ENCODE results near the gene PILRA. TPM values are rescaled to one million over a fixed set of nuclear protein-coding genes. Genes with fewer than 3 reads are reported as not detected.
A peak's percentile ranks its signal among the peaks of the same experiment; 100 is the strongest.

Gene PILRA
- polyA plus RNA-seq, 1 donor from 2014 or later, result 2.3 TPM

GRCh38 chr7:100427762-100428198, 54.5 kb downstream of the PILRA start:
- peak overlapping the region; percentile 99 to 100 (median 100) for H3K27ac Mint-ChIP-seq
- no peaks in the 10 kb centered on the region for H3K9me3 Mint-ChIP-seq
- no peaks in the 10 kb centered on the region for H3K36me3 Mint-ChIP-seq
- H3K4me3 Mint-ChIP-seq, result peak overlapping the region; percentile 85 to 100 (median 98)
- H3K27me3 Mint-ChIP-seq, result peaks cover 6% of the 10 kb centered on the region
- H3K4me1 Mint-ChIP-seq, result peaks cover 6 to 17% (median 13%) of the 10 kb centered on the region in 3 donors

GRCh38 chr7:100428199-100428966, 55.1 kb downstream of the PILRA start, which contains the start of gene ZCWPW1:
Gene ZCWPW1, minus strand, starts transcription at chr7:100428703. Its CDS starts 8,054 bp downstream, at chr7:100420649.
- H3K4me3 Mint-ChIP-seq, result peak within 1 kb of the TSS; percentile 85 to 100 (median 98)
- H3K36me3 Mint-ChIP-seq, result peaks cover 1% of the 10 kb centered on the region
- H3K27ac Mint-ChIP-seq, result peak within 1 kb of the TSS; percentile 99 to 100 (median 100)
- peaks cover 6 to 17% (median 13%) of the 10 kb centered on the region in 3 donors for H3K4me1 Mint-ChIP-seq
- peaks cover 6% of the 10 kb centered on the region for H3K27me3 Mint-ChIP-seq
- no peaks in the 10 kb centered on the region for H3K9me3 Mint-ChIP-seq

- Mint-ChIP-seq H3K27me3 (peaks cover 6% of the 10 kb centered on the region), H3K4me3 (peak overlapping the region; percentile 85 to 100 (median 98)), H3K27ac (peak overlapping the region; percentile 99 to 100 (median 100)), H3K36me3 (peaks cover 3% of the 10 kb centered on the region), H3K4me1 (peaks cover 6 to 23% (median 19%) of the 10 kb centered on the region in 3 donors), H3K9me3 (no peaks in the 10 kb centered on the region)
These were observed 55.8 kb downstream of the PILRA start for GRCh38 chr7:100428967-100429636.

GRCh38 chr7:100429637-100430492, 56.6 kb downstream of the PILRA start, which contains the start of gene MEPCE:
Gene MEPCE, plus strand, starts transcription at chr7:100429831. Its CDS starts 188 bp downstream, at chr7:100430019.
- peak within 1 kb of the TSS; percentile 99 to 100 (median 100) for H3K27ac Mint-ChIP-seq
- H3K4me1 Mint-ChIP-seq, result peaks cover 11 to 30% (median 25%) of the 10 kb centered on the region in 3 donors
- H3K4me3 Mint-ChIP-seq, result peak within 1 kb of the TSS; percentile 85 to 100 (median 98)
- H3K27me3 Mint-ChIP-seq, result peaks cover 6% of the 10 kb centered on the region
- H3K9me3 Mint-ChIP-seq, result no peaks in the 10 kb centered on the region
- H3K36me3 Mint-ChIP-seq, result peaks cover 3% of the 10 kb centered on the region

- H3K4me1 Mint-ChIP-seq, result peaks cover 18 to 35% (median 29%) of the 10 kb centered on the region in 3 donors
- H3K27me3 Mint-ChIP-seq, result peaks cover 6% of the 10 kb centered on the region
- peak overlapping the region; percentile 84 to 98 (median 89) for H3K4me3 Mint-ChIP-seq
- H3K27ac Mint-ChIP-seq, result peak overlapping the region; percentile 95 to 100 (median 99)
- H3K36me3 Mint-ChIP-seq, result peaks cover 3% of the 10 kb centered on the region
- no peaks in the 10 kb centered on the region for H3K9me3 Mint-ChIP-seq
These were observed 57.4 kb downstream of the PILRA start for GRCh38 chr7:100430493-100431285.

DNA sequence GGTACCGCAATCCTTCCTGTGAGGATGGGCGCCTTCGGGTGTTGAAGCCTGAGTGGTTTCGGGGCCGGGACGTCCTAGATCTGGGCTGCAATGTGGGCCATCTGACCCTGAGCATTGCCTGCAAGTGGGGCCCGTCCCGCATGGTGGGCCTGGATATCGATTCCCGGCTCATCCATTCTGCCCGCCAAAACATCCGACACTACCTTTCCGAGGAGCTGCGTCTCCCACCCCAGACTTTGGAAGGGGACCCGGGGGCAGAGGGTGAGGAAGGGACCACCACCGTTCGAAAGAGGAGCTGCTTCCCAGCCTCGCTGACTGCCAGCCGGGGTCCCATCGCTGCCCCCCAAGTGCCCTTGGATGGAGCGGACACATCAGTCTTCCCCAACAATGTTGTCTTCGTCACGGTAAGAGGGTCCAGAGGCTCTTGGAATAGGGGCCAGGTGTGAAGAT, 58.0 kb downstream of the PILRA start:
- peaks cover 3% of the 10 kb centered on the region for H3K36me3 Mint-ChIP-seq
- peaks cover 18 to 35% (median 30%) of the 10 kb centered on the region in 3 donors for H3K4me1 Mint-ChIP-seq
- peak overlapping the region; percentile 59 to 99 (median 87) for H3K27ac Mint-ChIP-seq
- H3K27me3 Mint-ChIP-seq, result peaks cover 6% of the 10 kb centered on the region
- H3K4me3 Mint-ChIP-seq, result peak overlapping the region in 3 of 4 donors; percentile 32 to 93 (median 85)
- no peaks in the 10 kb centered on the region for H3K9me3 Mint-ChIP-seq

- Mint-ChIP-seq H3K36me3 (peaks cover 3% of the 10 kb centered on the region), H3K27ac (peak overlapping the region; percentile 59 to 99 (median 87)), H3K4me3 (peak overlapping the region; percentile 27 to 85 (median 38)), H3K4me1 (peaks cover 18 to 35% (median 32%) of the 10 kb centered on the region in 3 donors), H3K27me3 (peaks cover 6% of the 10 kb centered on the region), H3K9me3 (no peaks in the 10 kb centered on the region)
These were observed 58.8 kb downstream of the PILRA start for GRCh38 chr7:100432053-100432452.

DNA sequence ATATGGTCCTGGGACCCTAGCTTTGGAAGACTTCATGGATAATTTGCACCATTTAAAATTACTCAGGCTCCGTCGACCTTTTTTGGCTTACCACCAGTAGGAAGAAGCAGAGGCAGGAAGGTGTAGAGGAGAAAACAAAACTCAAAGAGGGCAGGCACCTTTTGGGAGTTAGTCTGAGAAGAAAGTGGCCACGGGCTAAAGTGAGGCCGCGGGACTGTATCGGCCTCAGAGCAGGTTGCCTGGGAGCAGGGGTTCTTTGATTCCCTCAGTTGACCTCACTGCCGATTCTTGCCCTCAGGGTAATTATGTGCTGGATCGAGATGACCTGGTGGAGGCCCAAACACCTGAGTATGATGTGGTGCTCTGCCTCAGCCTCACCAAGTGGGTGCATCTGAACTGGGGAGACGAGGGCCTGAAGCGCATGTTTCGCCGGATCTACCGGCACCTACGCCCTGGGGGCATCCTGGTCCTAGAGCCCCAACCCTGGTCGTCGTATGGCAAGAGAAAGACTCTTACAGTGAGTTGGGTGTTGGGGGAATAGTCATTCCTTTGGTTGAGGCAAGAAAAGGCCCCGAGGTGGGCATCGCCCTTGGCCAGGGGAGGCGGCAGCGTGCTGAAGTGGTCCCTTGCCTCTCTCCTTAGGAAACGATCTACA, 59.5 kb downstream of the PILRA start:
- Mint-ChIP-seq H3K36me3 (peaks cover 3% of the 10 kb centered on the region), H3K27ac (peak overlapping the region in 2 of 3 donors; percentile 87 to 99), H3K27me3 (peaks cover 6% of the 10 kb centered on the region), H3K4me3 (peak overlapping the region; percentile 32 to 85 (median 56)), H3K4me1 (peaks cover 18 to 35% (median 32%) of the 10 kb centered on the region in 3 donors), H3K9me3 (no peaks in the 10 kb centered on the region)

DNA sequence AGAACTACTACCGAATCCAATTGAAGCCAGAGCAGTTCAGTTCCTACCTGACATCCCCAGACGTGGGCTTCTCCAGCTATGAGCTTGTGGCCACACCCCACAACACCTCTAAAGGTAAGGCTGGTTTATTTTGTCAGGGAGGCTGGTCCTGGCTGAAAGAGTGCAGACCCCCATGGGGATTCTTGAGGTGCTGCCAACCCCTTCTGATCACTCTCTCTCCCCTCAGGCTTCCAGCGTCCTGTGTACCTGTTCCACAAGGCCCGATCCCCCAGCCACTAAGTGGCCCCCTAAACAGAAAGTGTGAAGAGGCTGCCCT, 59.9 kb downstream of the PILRA start:
- peak overlapping the region; percentile 81 to 99 (median 90) for H3K27ac Mint-ChIP-seq
- peaks cover 18 to 35% (median 30%) of the 10 kb centered on the region in 3 donors for H3K4me1 Mint-ChIP-seq
- H3K4me3 Mint-ChIP-seq, result peak overlapping the region in 2 of 4 donors; percentile 33 to 85
- H3K9me3 Mint-ChIP-seq, result no peaks in the 10 kb centered on the region
- H3K36me3 Mint-ChIP-seq, result peaks cover 3% of the 10 kb centered on the region
- peaks cover 4% of the 10 kb centered on the region for H3K27me3 Mint-ChIP-seq

DNA sequence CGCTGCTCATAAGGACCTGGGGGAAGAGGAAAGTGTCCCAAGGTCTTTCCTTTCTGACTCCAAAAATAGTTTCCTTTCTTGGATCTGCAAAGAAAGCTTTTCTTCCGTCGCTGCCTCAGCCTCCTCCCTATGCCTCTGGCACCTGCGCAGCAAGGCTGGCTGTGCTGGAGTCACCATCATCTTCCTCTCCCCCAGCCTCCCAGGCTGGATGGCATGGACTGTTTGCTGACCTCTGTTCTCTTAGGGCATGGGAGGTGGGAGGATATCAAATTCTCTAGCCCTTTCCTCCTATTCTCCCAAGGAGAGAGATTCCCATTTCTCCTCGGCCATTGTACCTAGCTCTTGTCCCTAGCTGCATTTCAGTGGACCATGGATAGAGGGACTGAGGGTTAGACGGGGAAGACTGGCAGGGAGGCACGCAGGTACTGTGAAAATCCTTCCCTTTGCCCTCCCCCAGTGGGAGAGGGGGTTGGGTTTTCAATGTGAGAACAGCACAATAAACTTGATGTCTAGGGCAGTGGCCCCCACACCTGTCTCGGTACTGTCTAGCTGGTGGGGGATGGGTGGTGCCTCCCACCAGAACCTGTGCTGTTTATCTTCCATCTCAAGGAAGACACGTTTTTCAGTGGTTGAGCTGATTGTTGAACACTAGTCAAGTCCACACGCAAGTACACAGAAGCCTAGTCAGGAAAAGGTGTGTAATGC, 60.5 kb downstream of the PILRA start:
- H3K4me3 Mint-ChIP-seq, result peak overlapping the region; percentile 72 to 95 (median 84)
- peaks cover 3% of the 10 kb centered on the region for H3K27me3 Mint-ChIP-seq
- H3K9me3 Mint-ChIP-seq, result no peaks in the 10 kb centered on the region
- peak overlapping the region; percentile 81 to 99 (median 90) for H3K27ac Mint-ChIP-seq
- peaks cover 3% of the 10 kb centered on the region for H3K36me3 Mint-ChIP-seq
- peaks cover 18 to 35% (median 30%) of the 10 kb centered on the region in 3 donors for H3K4me1 Mint-ChIP-seq

DNA sequence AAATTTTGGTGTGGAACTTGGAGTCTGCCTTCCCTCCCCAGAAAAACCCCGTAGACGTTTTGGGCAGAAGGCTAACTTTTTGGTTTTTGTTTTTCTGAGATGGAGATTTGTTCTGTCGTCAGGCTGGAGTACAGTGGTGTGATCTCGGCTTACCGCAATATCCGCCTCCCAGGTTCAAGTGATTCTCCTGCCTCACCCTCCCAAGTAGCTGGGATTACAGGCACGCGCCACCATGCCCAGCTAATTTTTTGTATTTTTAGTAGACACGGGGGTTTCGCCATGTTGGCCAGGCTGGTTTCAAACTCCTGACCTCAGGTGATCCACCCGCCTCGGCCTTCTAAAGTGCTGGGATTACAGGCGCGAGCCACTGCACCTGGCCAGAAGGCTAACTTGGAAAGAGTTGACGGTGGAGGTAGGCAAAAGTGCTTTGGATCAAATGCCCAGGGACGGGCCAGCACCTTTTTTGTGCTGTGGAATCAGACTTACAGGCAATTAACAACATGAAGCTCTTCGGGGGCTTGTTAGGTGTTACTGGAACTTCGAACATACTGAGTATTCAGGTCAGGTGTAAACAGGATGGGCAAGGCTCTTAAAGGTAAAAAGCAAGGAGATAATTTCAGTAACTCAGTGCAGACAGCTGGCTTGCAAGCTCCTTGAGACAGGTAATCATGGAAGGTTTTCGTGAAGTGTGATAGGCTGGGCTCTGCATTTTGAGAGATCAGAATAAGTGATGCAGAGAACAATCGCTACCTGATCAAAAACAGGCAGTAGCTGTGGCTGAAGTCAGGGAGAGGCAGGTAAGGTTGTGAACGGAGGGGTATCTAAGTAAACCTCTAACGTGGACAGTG, 61.2 kb downstream of the PILRA start:
- Mint-ChIP-seq H3K27me3 (no peaks in the 10 kb centered on the region), H3K27ac (peak overlapping the region; percentile 90 to 99 (median 91)), H3K4me1 (peaks cover 14 to 35% (median 30%) of the 10 kb centered on the region in 3 donors), H3K9me3 (no peaks in the 10 kb centered on the region), H3K4me3 (peak overlapping the region; percentile 84 to 95 (median 88)), H3K36me3 (peaks cover 3% of the 10 kb centered on the region)
